ENCODE data around the gene ANKZF1.

The ANKZF1 gene

GRCh38 chr2:219228041-219228910, 1.3 kb upstream of the ANKZF1 start:
- peak; percentile 3 for DNase-seq

GRCh38 chr2:219228911-219229304, 698 bp upstream of the ANKZF1 start:
- DNase-seq = no peak

GRCh38 chr2:219230059-219230540, 494 bp downstream of the ANKZF1 start:
- peak; percentile 74 for DNase-seq

- no peak for DNase-seq
These were observed 4.7 kb downstream of the ANKZF1 start for GRCh38 chr2:219234331-219234730.

GRCh38 chr2:219243291-219243761, 13.7 kb downstream of the ANKZF1 start:
- no peak for DNase-seq

- DNase-seq = no peak
These were observed 15.2 kb downstream of the ANKZF1 start for GRCh38 chr2:219244789-219245147.

- DNase-seq = peak; percentile 92
These were observed 15.7 kb downstream of the ANKZF1 start, which contains the start of the genes GLB1L and STK16 for GRCh38 chr2:219245148-219245898. Gene GLB1L (minus strand): TSS chr2:219245444. CDS start chr2:219243573, 1,871 bp downstream. Gene STK16 (plus strand): TSS chr2:219245479. CDS start chr2:219246000, 521 bp downstream.

GRCh38 chr2:219245899-219246230, 16.3 kb downstream of the ANKZF1 start:
- no peak for DNase-seq

GRCh38 chr2:219246559-219246958, 17.0 kb downstream of the ANKZF1 start:
- no peak for DNase-seq

- no peak for DNase-seq
These were observed 18.4 kb downstream of the ANKZF1 start for GRCh38 chr2:219247678-219248642.

GRCh38 chr2:219248845-219249202, 19.2 kb downstream of the ANKZF1 start:
- no peak for DNase-seq

GRCh38 chr2:219249203-219249980, 19.8 kb downstream of the ANKZF1 start:
- DNase-seq = peak; percentile 86

GRCh38 chr2:219250049-219250781, 20.6 kb downstream of the ANKZF1 start:
- DNase-seq = no peak

- DNase-seq = peak; percentile 72
These were observed 22.1 kb downstream of the ANKZF1 start for GRCh38 chr2:219251656-219252055.

GRCh38 chr2:219252084-219252483, 22.5 kb downstream of the ANKZF1 start:
- no peak for DNase-seq

- DNase-seq = no peak
These were observed 22.9 kb downstream of the ANKZF1 start for GRCh38 chr2:219252570-219252899.

GRCh38 chr2:219252900-219253752, 23.5 kb downstream of the ANKZF1 start, which contains the start of gene TUBA4B:
Gene TUBA4B (plus strand): TSS chr2:219253243. CDS start chr2:219253408, 165 bp downstream.
- DNase-seq = peak; percentile 7

GRCh38 chr2:219253753-219254589, 24.4 kb downstream of the ANKZF1 start, which contains the start of gene TUBA4A:
Gene TUBA4A (minus strand): TSS chr2:219253918. CDS start chr2:219253858, 60 bp downstream.
- DNase-seq = peak; percentile 59

Data from fibroblast of skin of back (primary cell).